Liver (tissue), 9 donors: ENCODE results near the gene F8. TPM values are rescaled to one million over a fixed set of nuclear protein-coding genes. Genes with fewer than 3 reads are reported as not detected.

Experiments
- DNase-seq: peaks from one replicate; pipeline ENCODE4 v3.0.0-alpha.2; 2017; ENCODE audit warnings: low spot score
- H3K27ac ChIP-seq, 2 donors: one replicate each; pipeline ENCODE4 v1.7.0; 2013; ENCODE audit warnings: inconsistent platforms in 2 of 2, low read length in 2 of 2, control low read depth in 1 of 2, low read depth in 1 of 2, mild to moderate bottlenecking in 1 of 2
- H3K27me3 ChIP-seq, 4 donors: one replicate each; pipeline versions ENCODE4 v1.6.1 to v1.7.0; 2013; ENCODE audit warnings: low read length in 3 of 4, inconsistent platforms in 1 of 4, mild to moderate bottlenecking in 1 of 4, moderate library complexity in 1 of 4; ENCODE audit not compliant: control insufficient read depth in 4 of 4, insufficient read depth in 4 of 4
- H3K36me3 ChIP-seq, 4 donors: one replicate each; pipeline versions ENCODE4 v1.6.1 to v1.7.0; 2013; ENCODE audit warnings: low read length in 3 of 4, mild to moderate bottlenecking in 3 of 4, low read depth in 1 of 4, moderate library complexity in 1 of 4; ENCODE audit not compliant: control insufficient read depth in 4 of 4, insufficient read depth in 3 of 4
- H3K4me1 ChIP-seq, 4 donors: one replicate each; pipeline versions ENCODE4 v1.6.1 to v1.7.0; 2013; ENCODE audit warnings: low read length in 3 of 4, mild to moderate bottlenecking in 3 of 4, moderate library complexity in 1 of 4; ENCODE audit not compliant: control insufficient read depth in 4 of 4, insufficient read depth in 4 of 4
- H3K4me3 ChIP-seq, 3 donors: one replicate each; pipeline versions ENCODE4 v1.6.1 to v1.7.0; 2013; ENCODE audit warnings: low read length in 3 of 3, control low read depth in 1 of 3, low read depth in 1 of 3, mild to moderate bottlenecking in 1 of 3
- H3K9ac ChIP-seq, 2 donors: one replicate each; pipeline ENCODE4 v1.7.0; 2013; ENCODE audit warnings: low read length in 2 of 2, mild to moderate bottlenecking in 2 of 2, moderate library complexity in 2 of 2, control low read depth in 1 of 2, low read depth in 1 of 2
- H3K9me3 ChIP-seq, 4 donors: one replicate each; pipeline versions ENCODE4 v1.6.1 to v1.7.0; 2013; ENCODE audit warnings: low read length in 3 of 4; ENCODE audit not compliant: control insufficient read depth in 4 of 4
- ATF3 ChIP-seq: IDR thresholded peaks from 2 replicates; pipeline ENCODE4 v1.6.1; 2016; ENCODE audit warnings: antibody characterized with exemption
- CTCF ChIP-seq: fragments of 150-350 bp; IDR thresholded peaks from 2 replicates; pipeline ENCODE4 v1.5.1; 2017; ENCODE audit warnings: improper control_type of control experiment, low read depth, low read length; ENCODE audit not compliant: missing input control
- EGR1 ChIP-seq, 2 donors: IDR thresholded peaks; 2 replicates each; pipeline ENCODE4 v1.6.1; 2016 to 2018; ENCODE audit warnings: antibody characterized with exemption in 2 of 2, low read depth in 2 of 2
- FOXA1 ChIP-seq: IDR thresholded peaks from 2 replicates; pipeline ENCODE4 v1.6.1; 2016; ENCODE audit warnings: antibody characterized with exemption
- FOXA2 ChIP-seq: IDR thresholded peaks from 2 replicates; pipeline ENCODE4 v1.6.1; 2016; ENCODE audit warnings: antibody characterized with exemption
- GABPA ChIP-seq, 2 donors: IDR thresholded peaks in 1 of 2; conservative IDR thresholded peaks in 1 of 2; 2 replicates each; pipeline ENCODE4 v1.6.1; 2016; ENCODE audit warnings: antibody characterized with exemption in 2 of 2, mild to moderate bottlenecking in 1 of 2, moderate library complexity in 1 of 2
- HNF4A ChIP-seq, 2 donors: conservative IDR thresholded peaks; 2 replicates each; pipeline ENCODE4 v1.6.1; 2016; ENCODE audit warnings: antibody characterized with exemption in 2 of 2, mild to moderate bottlenecking in 2 of 2
- HNF4G ChIP-seq: IDR thresholded peaks from 2 replicates; pipeline ENCODE4 v1.6.1; 2016; ENCODE audit warnings: antibody characterized with exemption
- JUND ChIP-seq, 2 donors: IDR thresholded peaks; 2 replicates each; pipeline ENCODE4 v1.6.1; 2016; ENCODE audit warnings: antibody characterized with exemption in 2 of 2
- MAX ChIP-seq: IDR thresholded peaks from 2 replicates; pipeline ENCODE4 v1.6.1; 2016; ENCODE audit warnings: antibody characterized with exemption
- NR2F2 ChIP-seq: IDR thresholded peaks from 2 replicates; pipeline ENCODE4 v1.6.1; 2016; ENCODE audit warnings: antibody characterized with exemption
- RAD21 ChIP-seq, 2 donors: IDR thresholded peaks; 2 replicates each; pipeline ENCODE4 v1.6.1; 2016; ENCODE audit warnings: antibody characterized with exemption in 2 of 2, mild to moderate bottlenecking in 2 of 2
- REST ChIP-seq: IDR thresholded peaks from 2 replicates; pipeline ENCODE4 v1.6.1; 2016; ENCODE audit warnings: antibody characterized with exemption, mild to moderate bottlenecking
- RXRA ChIP-seq, 2 donors: IDR thresholded peaks; 2 replicates each; pipeline ENCODE4 v1.6.1; 2017 to 2018; ENCODE audit warnings: antibody characterized with exemption in 2 of 2, mild to moderate bottlenecking in 1 of 2
- SP1 ChIP-seq: IDR thresholded peaks from 2 replicates; pipeline ENCODE4 v1.6.1; 2018; ENCODE audit warnings: antibody characterized with exemption, mild to moderate bottlenecking
- TAF1 ChIP-seq: conservative IDR thresholded peaks from 2 replicates; pipeline ENCODE4 v1.6.1; 2016; ENCODE audit warnings: antibody characterized with exemption, mild to moderate bottlenecking
- YY1 ChIP-seq: IDR thresholded peaks from 2 replicates; pipeline ENCODE4 v1.6.1; 2016; ENCODE audit warnings: antibody characterized with exemption, mild to moderate bottlenecking
- ZBTB33 ChIP-seq: IDR thresholded peaks from 2 replicates; pipeline ENCODE4 v1.6.1; 2016; ENCODE audit warnings: antibody characterized with exemption
- WGBS: extraction: QIAGEN DNeasy Blood & Tissue Kit; methylation state at CpG from one replicate; pipeline ENCODE4 v1.1.7; 2013; 5-methylcytosine and 5-hydroxymethylcytosine counted together
- polyA plus RNA-seq, 2 donors: library from polyadenylated mRNA; stranded (reverse) in 1 of 2; unstranded in 1 of 2; fragments of 200-250 nt in 1 of 2; fragments of >200 nt in 1 of 2; fragmentation: Nextera tagmentation in 1 of 2; extraction: Ambion mirVana in 1 of 2; gene quantifications; one replicate each; pipeline versions ENCODE4 v1.2.1 to v1.2.3, GENCODE V29; 2013 to 2015
- total RNA-seq, 2 donors: library from RNA; depleted of rRNA; stranded (reverse); fragments of >200 nt; gene quantifications; one replicate each; pipeline ENCODE4 v1.2.3, GENCODE V29; 2014
- donor health status: healthy.
- donor health status: healthy.
- donor health status: healthy.
- donor health status: healthy.
- donor health status: healthy.

The F8 gene
- total and polyA plus RNA-seq, 4 donors, result 8.0 to 22.3 (median 13.8) TPM

- Histone ChIP-seq H3K9ac (no peak overlapping the region), H3K4me3 (no peak overlapping the region), H3K4me1 (no peaks in the 10 kb centered on the region), H3K36me3 (no peaks in the 10 kb centered on the region), H3K9me3 (no peaks in the 10 kb centered on the region), H3K27ac (no peak overlapping the region), H3K27me3 (no peaks in the 10 kb centered on the region)
- TF ChIP-seq MAX (no peak), FOXA2 (no peak), RAD21 (IDR thresholded peaks at IDR 0.05) (no peak), YY1 (no peak), NR2F2 (no peak), HNF4A (conservative IDR thresholded peaks at IDR 0.05) (no peak), EGR1 (IDR thresholded peaks at IDR 0.05; ENCODE audit: low read depth in 2 of 2) (no peak)
- DNase-seq, result no peak
- WGBS, result 87% methylated on average over 3 of the region's 3 CpGs
Measured at GRCh38 chrX:154822029-154822428, 200.5 kb downstream of the F8 start.

GRCh38 chrX:154821523-154821922, 201.0 kb downstream of the F8 start:
- TF ChIP-seq ZBTB33 (no peak), SP1 (no peak)
- Histone ChIP-seq H3K36me3 (no peaks in the 10 kb centered on the region), H3K4me1 (no peaks in the 10 kb centered on the region), H3K4me3 (no peak overlapping the region), H3K27me3 (no peaks in the 10 kb centered on the region), H3K27ac (no peak overlapping the region), H3K9ac (no peak overlapping the region), H3K9me3 (no peaks in the 10 kb centered on the region)
- DNase-seq, result no peak

- no peaks in the 10 kb centered on the region for H3K9me3 ChIP-seq
- no peak for DNase-seq
- H3K9ac ChIP-seq, result no peak overlapping the region
- 94% methylated on average over 7 of the region's 7 CpGs for WGBS
- no peak overlapping the region for H3K4me3 ChIP-seq
- H3K27ac ChIP-seq, result no peak overlapping the region
- TF ChIP-seq EGR1 (IDR thresholded peaks at IDR 0.05; ENCODE audit: low read depth in 2 of 2) (no peak), RAD21 (IDR thresholded peaks at IDR 0.05) (no peak), REST (no peak), TAF1 (no peak), ATF3 (no peak), SP1 (no peak), YY1 (no peak), CTCF (no peak), GABPA (IDR thresholded peaks at IDR 0.05 in 1 of 2, conservative IDR thresholded peaks at IDR 0.05 in 1 of 2) (no peak), JUND (IDR thresholded peaks at IDR 0.05) (no peak), FOXA2 (no peak), ZBTB33 (no peak), FOXA1 (no peak), MAX (no peak), NR2F2 (no peak), HNF4G (no peak), RXRA (IDR thresholded peaks at IDR 0.05) (no peak)
- no peaks in the 10 kb centered on the region for H3K36me3 ChIP-seq
- no peaks in the 10 kb centered on the region for H3K27me3 ChIP-seq
- H3K4me1 ChIP-seq, result no peaks in the 10 kb centered on the region
Measured at GRCh38 chrX:154819771-154820341, 202.7 kb downstream of the F8 start.
